Right lobe of liver (tissue), 4 donors: ENCODE data around the gene GALNT7.

ENCODE experiments used
- POLR2A ChIP-seq: fragments of 450-650 bp; IDR thresholded peaks from one replicate; pipeline ENCODE4 v1.6.1; 2017; ENCODE audit warnings: antibody characterized with exemption, mild to moderate bottlenecking
- TF ChIP-seq, protein P1 (sequence below), 4 donors: fragments of 200-600 bp in 3 of 4; fragments of 450-650 bp in 1 of 4; IDR thresholded peaks; one replicate each; pipeline versions ENCODE4 v1.5.1 to v1.8.0; 2016 to 2022; ENCODE audit warnings: antibody characterized with exemption in 4 of 4, mild to moderate bottlenecking in 2 of 4
- donor health status: DM: no; HTN: no; CAD: no.
- donor health status: DM: no; HTN: no; CAD: no.
- donor health status: DM: no; HTN: yes; CAD: no.

DNA sequence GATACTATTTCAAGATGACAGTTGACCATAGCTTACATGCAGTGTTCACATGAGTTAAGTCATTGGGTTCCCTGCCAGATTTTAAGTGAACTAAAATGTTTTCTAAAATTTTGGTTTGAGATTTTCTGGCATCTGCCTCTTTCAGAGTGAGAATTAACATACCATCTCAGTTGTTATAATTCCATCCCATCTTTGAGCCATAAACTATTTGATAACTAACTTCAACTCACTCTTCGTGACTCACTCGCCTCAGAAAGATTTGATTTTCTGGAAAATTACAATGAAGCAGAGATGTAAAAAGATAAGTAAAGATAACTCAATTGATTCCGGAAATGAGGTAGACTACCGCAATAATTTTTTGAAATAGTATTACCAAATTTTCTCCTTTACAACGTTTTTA is 103.7 kb downstream of the GALNT7 start:
- TF ChIP-seq, protein P1, sequence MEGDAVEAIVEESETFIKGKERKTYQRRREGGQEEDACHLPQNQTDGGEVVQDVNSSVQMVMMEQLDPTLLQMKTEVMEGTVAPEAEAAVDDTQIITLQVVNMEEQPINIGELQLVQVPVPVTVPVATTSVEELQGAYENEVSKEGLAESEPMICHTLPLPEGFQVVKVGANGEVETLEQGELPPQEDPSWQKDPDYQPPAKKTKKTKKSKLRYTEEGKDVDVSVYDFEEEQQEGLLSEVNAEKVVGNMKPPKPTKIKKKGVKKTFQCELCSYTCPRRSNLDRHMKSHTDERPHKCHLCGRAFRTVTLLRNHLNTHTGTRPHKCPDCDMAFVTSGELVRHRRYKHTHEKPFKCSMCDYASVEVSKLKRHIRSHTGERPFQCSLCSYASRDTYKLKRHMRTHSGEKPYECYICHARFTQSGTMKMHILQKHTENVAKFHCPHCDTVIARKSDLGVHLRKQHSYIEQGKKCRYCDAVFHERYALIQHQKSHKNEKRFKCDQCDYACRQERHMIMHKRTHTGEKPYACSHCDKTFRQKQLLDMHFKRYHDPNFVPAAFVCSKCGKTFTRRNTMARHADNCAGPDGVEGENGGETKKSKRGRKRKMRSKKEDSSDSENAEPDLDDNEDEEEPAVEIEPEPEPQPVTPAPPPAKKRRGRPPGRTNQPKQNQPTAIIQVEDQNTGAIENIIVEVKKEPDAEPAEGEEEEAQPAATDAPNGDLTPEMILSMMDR (IDR thresholded peaks at IDR 0.05): no peak
- no peak for TF ChIP-seq POLR2A
